ENCODE data around the gene SPAG4. TPM values are rescaled to one million over a fixed set of nuclear protein-coding genes. Genes with fewer than 3 reads are reported as not detected.

Gene SPAG4
- total RNA-seq, 1 experiment from 2014 or later, result 3.5 TPM

DNA sequence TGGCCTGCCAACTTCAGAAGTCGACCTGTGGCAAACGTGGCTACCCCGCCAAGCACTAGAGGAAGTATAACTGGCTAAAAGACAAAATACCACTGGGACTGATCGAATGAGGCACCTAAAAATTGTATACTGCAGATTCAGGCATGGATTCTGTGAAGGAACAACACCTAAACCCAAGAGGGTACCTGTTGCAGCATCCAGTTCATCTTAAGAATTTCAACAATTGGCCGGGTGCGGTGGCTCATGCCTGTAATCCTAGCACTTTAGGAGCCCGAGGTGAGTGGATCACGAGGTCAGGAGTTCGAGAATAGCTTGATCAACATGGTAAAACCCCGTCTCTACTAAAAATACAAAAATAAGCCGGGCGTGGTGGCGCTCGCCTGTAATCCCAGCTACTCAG lies 27.2 kb upstream of the SPAG4 start:
- Histone ChIP-seq H3K27ac (no peak overlapping the region), H3K27me3 (no peaks in the 10 kb centered on the region), H3K36me3 (no peaks in the 10 kb centered on the region), H3K4me1 (peaks cover 2% of the 10 kb centered on the region; the same call in 1 of the 2 replicates), H3K9me3 (replicated peaks) (no peaks in the 10 kb centered on the region), H3K4me3 (no peak overlapping the region)
- no peak for DNase-seq

DNA sequence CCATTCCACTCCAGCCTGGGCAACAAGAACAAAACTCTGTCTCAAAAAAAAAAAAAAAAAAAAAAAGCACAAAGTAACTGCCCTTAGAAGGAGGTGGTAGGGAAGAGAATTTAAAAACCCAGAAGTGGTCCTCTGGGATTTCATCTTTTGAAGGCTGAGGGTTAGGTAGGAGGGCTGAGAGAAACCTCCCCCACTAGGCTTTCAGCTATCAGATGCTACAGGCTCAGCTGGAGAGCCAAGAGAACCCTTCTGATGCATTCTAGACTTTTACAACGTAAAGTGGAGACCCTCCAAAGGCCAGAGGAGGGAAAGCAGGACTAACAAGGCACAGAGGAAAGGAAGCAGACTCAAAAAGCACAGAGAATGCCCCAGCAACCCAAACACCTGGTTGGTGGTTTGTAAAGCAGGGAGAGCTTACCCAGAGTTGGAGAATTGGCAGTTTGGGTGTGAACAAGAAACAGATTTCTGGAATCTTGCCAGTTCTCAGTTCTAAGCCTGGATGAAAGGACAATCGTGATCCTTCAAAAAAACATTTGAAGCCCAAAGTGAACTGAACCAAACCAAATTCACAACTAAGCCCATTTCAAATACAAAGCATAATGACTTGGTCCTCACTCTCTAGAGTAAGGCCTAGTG lies 23.2 kb upstream of the SPAG4 start:
- Histone ChIP-seq H3K4me3 (no peak overlapping the region), H3K27me3 (no peaks in the 10 kb centered on the region), H3K36me3 (no peaks in the 10 kb centered on the region), H3K27ac (no peak overlapping the region), H3K4me1 (peaks cover 17% of the 10 kb centered on the region), H3K9me3 (replicated peaks) (no peaks in the 10 kb centered on the region)
- peak in 1 of 2 experiments; percentile 51 for DNase-seq

DNA sequence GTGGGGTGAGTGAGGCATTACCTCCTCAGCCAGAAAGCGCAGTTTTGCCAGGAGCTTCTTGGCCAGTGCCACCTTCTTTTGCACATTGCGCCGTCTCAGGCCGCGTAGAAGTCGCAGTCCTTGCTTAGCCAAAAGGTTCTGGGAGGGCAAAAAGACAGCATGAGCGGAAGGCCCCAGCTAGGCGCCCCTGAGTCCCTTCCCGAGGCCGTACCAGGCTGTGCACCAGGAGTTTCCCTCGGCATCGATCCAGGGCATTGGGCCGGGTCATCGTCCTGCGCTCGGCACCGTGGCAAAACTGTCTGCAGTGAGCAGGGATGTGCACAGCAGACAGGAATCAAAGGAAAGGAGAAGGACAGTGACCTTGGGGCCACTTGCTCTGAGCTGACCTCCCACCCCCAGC lies 20.2 kb upstream of the SPAG4 start:
- H3K9me3 ChIP-seq (replicated peaks), result no peaks in the 10 kb centered on the region
- no peak for DNase-seq
- H3K36me3 ChIP-seq, result no peaks in the 10 kb centered on the region
- H3K4me1 ChIP-seq, result peaks cover 29% of the 10 kb centered on the region
- no peak overlapping the region for H3K27ac ChIP-seq
- no peak overlapping the region for H3K4me3 ChIP-seq
- no peaks in the 10 kb centered on the region for H3K27me3 ChIP-seq

DNA sequence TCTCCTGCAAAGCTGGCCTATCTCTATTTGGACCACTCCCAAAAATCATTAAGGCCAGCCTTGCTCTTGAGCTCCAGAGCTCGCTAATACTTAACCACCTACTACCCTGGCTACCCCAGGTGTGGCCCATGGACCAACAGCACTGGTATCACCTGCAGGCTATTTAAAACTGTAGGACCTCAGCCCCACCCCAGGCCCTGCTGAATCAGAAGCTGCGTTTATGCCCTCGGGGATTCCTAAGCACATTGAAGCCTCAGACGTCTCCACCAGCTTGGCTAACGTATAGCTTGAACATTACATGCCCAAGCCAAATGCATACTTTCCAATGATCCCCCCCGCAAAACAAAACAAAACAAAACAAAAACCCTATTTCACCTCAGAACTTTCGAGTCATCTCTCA lies 19.7 kb upstream of the SPAG4 start:
- H3K27me3 ChIP-seq, result no peaks in the 10 kb centered on the region
- no peak overlapping the region for H3K27ac ChIP-seq
- peaks cover 29% of the 10 kb centered on the region for H3K4me1 ChIP-seq
- no peaks in the 10 kb centered on the region for H3K9me3 ChIP-seq (replicated peaks)
- no peaks in the 10 kb centered on the region for H3K36me3 ChIP-seq
- DNase-seq, result no peak
- H3K4me3 ChIP-seq, result no peak overlapping the region

DNA sequence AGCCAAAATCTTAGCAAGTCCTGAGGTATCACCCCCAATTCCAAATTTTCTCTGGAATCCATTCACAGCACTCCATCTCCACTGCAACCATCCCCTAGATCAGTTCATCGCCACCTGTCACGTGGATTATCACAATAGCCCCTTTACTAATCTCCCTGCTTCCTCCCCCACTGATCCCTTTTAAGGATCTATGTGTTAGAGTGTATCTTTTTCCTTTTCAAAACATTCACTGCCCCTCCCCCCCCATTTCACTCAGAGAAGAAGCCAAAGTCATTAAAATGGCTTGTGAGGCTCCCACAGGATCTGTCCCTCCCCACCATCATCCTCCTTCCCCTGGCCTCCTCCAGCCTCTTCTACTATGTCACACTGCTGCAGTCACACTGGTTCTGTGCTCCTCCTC lies 18.4 kb upstream of the SPAG4 start:
- peak; percentile 66 to 89 for DNase-seq
- no peaks in the 10 kb centered on the region for H3K36me3 ChIP-seq
- H3K27me3 ChIP-seq, result no peaks in the 10 kb centered on the region
- no peak overlapping the region for H3K27ac ChIP-seq
- H3K9me3 ChIP-seq (replicated peaks), result no peaks in the 10 kb centered on the region
- no peak overlapping the region for H3K4me3 ChIP-seq
- H3K4me1 ChIP-seq, result peaks cover 29% of the 10 kb centered on the region

DNA sequence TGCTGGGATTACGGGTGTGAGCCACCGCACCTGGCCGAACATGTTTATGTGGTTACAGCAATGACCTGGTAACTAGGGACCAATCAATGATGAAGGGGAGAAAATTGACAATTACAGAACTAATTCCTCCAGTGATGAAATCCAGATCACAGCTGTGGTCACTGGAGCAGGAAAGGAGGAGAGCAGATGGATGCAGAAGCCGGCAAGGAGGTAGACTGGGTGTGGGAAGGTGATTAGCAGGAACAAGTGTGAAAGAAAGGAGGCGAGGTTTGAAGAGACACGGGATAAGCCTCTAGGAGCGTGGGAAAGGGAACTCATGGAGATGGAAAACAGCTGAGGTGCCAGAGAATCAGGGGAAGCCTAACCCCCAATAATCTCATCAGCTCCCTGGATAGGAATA lies 17.2 kb upstream of the SPAG4 start:
- DNase-seq, result peak; percentile 56 to 87
- no peaks in the 10 kb centered on the region for H3K9me3 ChIP-seq (replicated peaks)
- no peaks in the 10 kb centered on the region for H3K27me3 ChIP-seq
- peaks cover 29% of the 10 kb centered on the region for H3K4me1 ChIP-seq
- H3K36me3 ChIP-seq, result no peaks in the 10 kb centered on the region
- no peak overlapping the region for H3K4me3 ChIP-seq
- no peak overlapping the region for H3K27ac ChIP-seq

DNA sequence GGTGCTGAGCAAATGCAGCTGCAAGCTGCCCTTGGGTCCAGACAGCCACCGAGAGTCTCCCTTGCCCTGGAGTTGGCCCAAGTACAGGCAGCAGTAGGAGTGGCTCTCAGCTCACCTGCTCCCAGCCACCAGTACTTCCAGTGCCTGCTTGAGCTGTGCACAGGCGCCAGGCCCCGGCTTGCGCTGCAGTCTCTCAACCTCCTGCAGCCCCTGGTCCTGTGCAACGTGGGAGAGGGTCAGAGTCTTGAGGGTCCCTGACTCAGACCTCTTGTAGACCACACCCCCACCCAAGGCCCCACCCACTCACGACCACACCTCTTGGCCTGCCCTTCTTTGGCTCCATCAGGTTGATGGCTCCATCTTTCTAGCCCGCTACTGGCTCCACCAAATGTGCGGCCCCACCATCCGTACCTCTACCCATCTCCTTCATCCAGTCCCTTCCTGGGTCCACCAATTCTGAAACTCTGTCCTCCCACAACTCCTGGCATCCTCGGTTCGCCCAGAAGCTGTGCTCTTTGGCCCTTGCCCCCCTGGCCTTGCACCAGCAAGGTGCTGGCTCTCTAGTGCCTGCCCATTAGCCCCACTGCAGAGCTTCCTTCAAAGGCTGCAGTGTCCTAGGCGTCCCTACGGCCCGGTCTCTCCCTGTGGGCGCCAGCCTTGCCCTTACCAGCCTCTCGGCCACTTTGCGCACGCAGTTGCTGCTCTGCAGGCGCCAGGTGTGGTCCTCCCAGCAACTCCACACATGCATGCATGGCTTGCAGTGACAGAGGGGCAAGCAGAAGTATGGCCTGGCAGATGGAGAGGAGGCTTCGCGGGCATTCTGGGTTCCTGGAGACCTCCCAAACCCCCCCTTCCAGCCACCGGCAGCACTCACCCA lies 16.5 kb upstream of the SPAG4 start:
- Histone ChIP-seq H3K36me3 (no peaks in the 10 kb centered on the region), H3K4me3 (no peak overlapping the region), H3K4me1 (peaks cover 29% of the 10 kb centered on the region), H3K9me3 (replicated peaks) (no peaks in the 10 kb centered on the region), H3K27me3 (no peaks in the 10 kb centered on the region), H3K27ac (no peak overlapping the region)
- DNase-seq, result no peak

DNA sequence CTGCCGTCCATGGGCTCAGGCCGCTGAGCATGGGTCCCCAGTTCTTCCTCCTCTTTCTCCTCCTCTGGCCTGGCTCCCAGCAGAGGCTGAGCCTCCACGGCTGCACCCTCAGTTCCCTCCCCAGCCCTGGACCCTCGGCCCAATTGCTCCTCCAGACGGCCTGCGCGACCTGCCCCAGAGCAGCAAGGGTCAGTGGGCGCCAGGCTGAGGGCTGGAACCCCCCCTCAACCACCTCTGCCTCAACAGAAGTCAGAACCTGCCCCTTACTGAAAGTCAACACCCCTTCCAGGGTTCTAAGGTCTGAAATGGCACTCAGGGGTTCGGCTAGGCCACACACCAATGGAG lies 15.9 kb upstream of the SPAG4 start:
- H3K9me3 ChIP-seq (replicated peaks), result no peaks in the 10 kb centered on the region
- no peak overlapping the region for H3K27ac ChIP-seq
- no peaks in the 10 kb centered on the region for H3K36me3 ChIP-seq
- H3K4me1 ChIP-seq, result peaks cover 29% of the 10 kb centered on the region
- DNase-seq, result no peak
- H3K27me3 ChIP-seq, result no peaks in the 10 kb centered on the region
- no peak overlapping the region for H3K4me3 ChIP-seq

- Histone ChIP-seq H3K36me3 (no peaks in the 10 kb centered on the region), H3K9me3 (replicated peaks) (no peaks in the 10 kb centered on the region), H3K4me1 (peaks cover 29% of the 10 kb centered on the region), H3K27ac (no peak overlapping the region), H3K4me3 (no peak overlapping the region), H3K27me3 (no peaks in the 10 kb centered on the region)
- no peak for DNase-seq
These were observed 15.2 kb upstream of the SPAG4 start for GRCh38 chr20:35600176-35600992.

DNA sequence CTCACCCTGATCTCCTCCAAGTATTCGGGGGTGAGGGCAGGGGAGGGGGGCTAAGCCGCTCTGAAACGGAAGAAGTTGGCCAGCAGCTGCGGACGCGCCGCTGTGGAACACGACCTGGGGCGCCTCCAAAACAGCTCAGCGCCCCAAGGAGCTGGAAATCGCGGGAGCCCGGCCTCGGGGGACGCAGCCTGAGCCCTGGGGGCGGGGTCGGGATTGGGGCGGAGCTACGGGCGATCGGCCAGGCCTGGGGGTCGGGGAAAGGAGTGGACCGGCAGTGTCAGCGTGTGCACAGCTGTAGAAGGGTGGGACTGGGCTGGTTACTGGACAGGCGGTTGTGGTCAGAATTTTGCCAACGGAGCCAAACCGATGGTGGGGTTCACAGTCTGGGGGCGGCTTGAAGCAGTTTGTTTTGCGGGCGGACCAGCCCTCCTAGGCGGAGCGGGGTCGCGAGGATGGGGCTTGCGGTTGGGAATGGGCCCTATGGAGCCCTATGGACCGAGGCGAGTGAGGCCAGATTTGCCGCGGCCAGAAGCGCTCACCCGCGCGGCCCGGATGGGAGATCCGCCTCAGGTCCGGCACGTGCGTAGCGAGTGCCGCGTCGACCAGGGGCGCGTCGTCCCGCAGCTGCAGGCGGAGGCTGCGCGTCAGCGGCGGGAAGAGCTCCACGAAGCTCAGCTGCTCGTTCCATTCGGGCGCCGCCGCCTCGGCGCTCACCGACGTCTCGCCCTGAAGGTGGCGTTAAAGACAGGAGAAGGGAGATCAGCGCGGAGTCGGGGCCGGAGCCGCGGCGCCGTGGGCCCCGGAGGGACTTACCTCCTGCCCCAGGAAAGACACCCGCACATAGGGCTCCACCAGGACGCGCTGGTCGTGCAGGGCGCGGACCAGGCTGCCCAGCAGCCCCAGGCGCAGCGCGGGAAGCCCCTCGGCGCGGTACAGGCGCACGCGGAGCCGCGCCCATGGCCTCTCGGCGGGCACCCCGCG lies 14.3 kb upstream of the SPAG4 start:
- no peaks in the 10 kb centered on the region for H3K9me3 ChIP-seq (replicated peaks)
- no peaks in the 10 kb centered on the region for H3K27me3 ChIP-seq
- no peaks in the 10 kb centered on the region for H3K36me3 ChIP-seq
- DNase-seq, result no peak
- H3K27ac ChIP-seq, result no peak overlapping the region
- H3K4me1 ChIP-seq, result peaks cover 26% of the 10 kb centered on the region
- H3K4me3 ChIP-seq, result no peak overlapping the region

DNA sequence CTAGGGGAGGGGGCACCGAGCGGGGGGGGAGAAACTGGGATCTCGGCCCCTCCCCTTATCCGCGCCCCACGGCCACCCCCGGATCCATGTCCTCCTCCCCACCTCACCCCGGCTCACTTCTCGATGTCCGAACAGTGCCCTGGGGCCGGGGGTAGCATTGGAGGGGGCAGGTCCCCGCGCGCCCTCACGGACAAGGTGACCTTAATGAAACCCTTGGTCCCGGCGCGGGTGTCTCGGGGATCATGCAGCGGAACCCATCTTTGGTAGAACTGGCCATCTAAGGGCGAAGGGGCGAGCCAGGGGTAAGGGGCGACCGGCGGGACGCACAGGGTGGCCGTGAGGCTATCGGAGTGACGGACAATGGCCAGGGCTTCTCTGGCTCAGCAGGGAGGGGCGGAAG lies 13.6 kb upstream of the SPAG4 start:
- Histone ChIP-seq H3K27ac (no peak overlapping the region), H3K9me3 (replicated peaks) (no peaks in the 10 kb centered on the region), H3K27me3 (no peaks in the 10 kb centered on the region), H3K36me3 (no peaks in the 10 kb centered on the region), H3K4me1 (peaks cover 19% of the 10 kb centered on the region), H3K4me3 (no peak overlapping the region)
- no peak for DNase-seq

DNA sequence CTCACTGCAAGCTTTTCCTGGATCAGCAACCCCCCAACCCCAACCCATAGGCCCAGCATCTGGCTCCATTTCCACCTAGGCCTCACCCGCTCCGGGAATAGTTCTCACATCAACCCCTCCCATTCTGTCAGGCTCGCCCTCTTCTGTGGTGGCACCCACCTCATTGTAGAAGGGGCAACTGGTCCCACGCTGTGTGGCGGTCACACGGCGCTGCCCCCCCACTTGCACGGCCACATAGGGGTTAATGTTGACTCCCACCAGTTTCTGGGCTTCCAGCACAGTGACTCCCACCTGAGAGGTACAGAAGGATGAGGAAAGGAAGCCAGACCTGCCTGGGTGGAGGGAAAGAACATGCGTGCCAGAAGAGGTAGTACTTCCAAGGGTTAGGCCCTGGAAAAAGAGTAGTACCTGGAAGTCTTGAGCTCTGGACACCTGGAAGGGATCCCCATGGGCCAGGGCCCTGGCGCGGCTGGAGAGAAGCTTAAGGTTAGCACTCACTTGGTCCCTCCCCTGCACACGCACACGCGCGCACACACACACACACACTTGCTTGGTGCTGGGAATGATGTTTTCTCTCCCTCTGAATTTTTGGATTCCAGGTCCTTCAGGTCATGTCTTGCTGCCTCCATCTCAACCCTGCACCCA lies 12.7 kb upstream of the SPAG4 start:
- no peaks in the 10 kb centered on the region for H3K36me3 ChIP-seq
- H3K9me3 ChIP-seq (replicated peaks), result no peaks in the 10 kb centered on the region

GRCh38 chr20:35603695-35604448 lies 11.8 kb upstream of the SPAG4 start:
- DNase-seq, result no peak

More for the DNA sequence above, 12.7 kb upstream of the SPAG4 start:
- Histone ChIP-seq H3K27ac (no peak overlapping the region), H3K4me1 (peaks cover 10% of the 10 kb centered on the region), H3K27me3 (no peaks in the 10 kb centered on the region), H3K4me3 (no peak overlapping the region)
- DNase-seq, result no peak

More at GRCh38 chr20:35603695-35604448, 11.8 kb upstream of the SPAG4 start:
- Histone ChIP-seq H3K4me3 (no peak overlapping the region), H3K27ac (no peak overlapping the region), H3K36me3 (no peaks in the 10 kb centered on the region), H3K9me3 (replicated peaks) (no peaks in the 10 kb centered on the region), H3K4me1 (0 out of 2 replicates have a peak, but pooled peaks cover 4% of the 10 kb centered on the region), H3K27me3 (no peaks in the 10 kb centered on the region)

Data from SJCRH30 (cell line).